ENCODE data around the gene CLP1. TPM values are rescaled to one million over a fixed set of nuclear protein-coding genes. Genes with fewer than 3 reads are reported as not detected.

The CLP1 gene
- total RNA-seq, 1 experiment from 2014 or later = 29.0 TPM

- DNase-seq (ENCODE audit: low read depth) = peak; percentile 57
Observed at GRCh38 chr11:57641011-57641807, 16.4 kb upstream of the CLP1 start.

GRCh38 chr11:57643802-57644201, 13.8 kb upstream of the CLP1 start:
- no peak for DNase-seq (ENCODE audit: low read depth)

- peak; percentile 58 for DNase-seq (ENCODE audit: low read depth)
Observed at GRCh38 chr11:57644748-57645688, 12.5 kb upstream of the CLP1 start.

- DNase-seq (ENCODE audit: low read depth) = no peak
Observed at GRCh38 chr11:57645689-57646085, 11.9 kb upstream of the CLP1 start.

- DNase-seq (ENCODE audit: low read depth) = no peak
Observed at GRCh38 chr11:57646194-57646798, 11.3 kb upstream of the CLP1 start.

GRCh38 chr11:57646799-57647303, 10.7 kb upstream of the CLP1 start:
- no peak for DNase-seq (ENCODE audit: low read depth)

- no peak for DNase-seq (ENCODE audit: low read depth)
Observed at GRCh38 chr11:57647372-57647771, 10.2 kb upstream of the CLP1 start.

- DNase-seq (ENCODE audit: low read depth) = no peak
Observed at GRCh38 chr11:57647960-57648800, 9.4 kb upstream of the CLP1 start.

- no peak for DNase-seq (ENCODE audit: low read depth)
Observed at GRCh38 chr11:57648801-57649735, 8.5 kb upstream of the CLP1 start.

GRCh38 chr11:57649826-57650738, 7.5 kb upstream of the CLP1 start, which contains the start of gene YPEL4:
TSS of gene YPEL4 (minus strand) at chr11:57649912. CDS start at chr11:57647107, 2,805 bp downstream.
- peak; percentile 71 for DNase-seq (ENCODE audit: low read depth)

- DNase-seq (ENCODE audit: low read depth) = no peak
Observed at GRCh38 chr11:57650739-57651090, 6.8 kb upstream of the CLP1 start.

- no peak for DNase-seq (ENCODE audit: low read depth)
Observed at GRCh38 chr11:57651408-57651807, 6.2 kb upstream of the CLP1 start.

GRCh38 chr11:57652230-57652629, 5.3 kb upstream of the CLP1 start:
- DNase-seq (ENCODE audit: low read depth) = peak; percentile 49

- DNase-seq (ENCODE audit: low read depth) = no peak
Observed at GRCh38 chr11:57652662-57653061, 4.9 kb upstream of the CLP1 start.

- no peak for DNase-seq (ENCODE audit: low read depth)
Observed at GRCh38 chr11:57653163-57653562, 4.4 kb upstream of the CLP1 start.

GRCh38 chr11:57656885-57657193, 723 bp upstream of the CLP1 start:
- DNase-seq (ENCODE audit: low read depth) = no peak

GRCh38 chr11:57658023-57658361, 430 bp downstream of the CLP1 start:
- DNase-seq (ENCODE audit: low read depth) = no peak

GRCh38 chr11:57659669-57660068, 2.1 kb downstream of the CLP1 start:
- DNase-seq (ENCODE audit: low read depth) = no peak

GRCh38 chr11:57662893-57663292, 5.3 kb downstream of the CLP1 start:
- DNase-seq (ENCODE audit: low read depth) = no peak
